VCaP (cell line): ENCODE measurements around the gene STAT5A.
"Not testable (repeated sequence)": the region's sequence is repeated elsewhere in the genome, so short reads cannot be mapped to it uniquely, and the experiment has no call there.

Experiments used
- H3K27ac ChIP-seq: fragments of 450-650 bp; 2 replicates; pipeline ENCODE4 v1.5.1; 2017
- CTCF ChIP-seq: fragments of 450-650 bp; conservative IDR thresholded peaks from 2 replicates; pipeline ENCODE4 v1.5.1; 2017; ENCODE audit warnings: mild to moderate bottlenecking, moderate library complexity

Gene STAT5A

DNA sequence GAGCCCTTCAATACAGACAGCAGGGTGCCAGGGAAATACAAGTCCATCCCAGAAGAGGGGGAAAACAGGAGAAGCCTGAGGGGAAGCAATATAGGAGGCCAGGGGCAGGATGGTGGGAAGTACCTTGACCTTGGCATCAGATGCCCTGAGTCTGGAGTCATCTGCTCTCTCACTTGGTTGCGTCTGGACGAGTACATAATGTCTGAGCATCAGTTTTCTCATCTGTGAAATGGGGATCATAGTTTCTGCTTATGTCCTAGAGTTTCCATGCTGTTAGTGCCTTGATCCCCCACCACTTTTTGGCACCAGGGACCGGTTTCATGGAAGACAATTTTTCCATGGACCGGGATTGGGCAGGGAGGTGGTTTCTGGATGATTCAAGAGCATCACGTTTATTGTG, 2.3 kb downstream of the STAT5A start:
- no peak overlapping the region for H3K27ac ChIP-seq
- no peak for TF ChIP-seq CTCF

DNA sequence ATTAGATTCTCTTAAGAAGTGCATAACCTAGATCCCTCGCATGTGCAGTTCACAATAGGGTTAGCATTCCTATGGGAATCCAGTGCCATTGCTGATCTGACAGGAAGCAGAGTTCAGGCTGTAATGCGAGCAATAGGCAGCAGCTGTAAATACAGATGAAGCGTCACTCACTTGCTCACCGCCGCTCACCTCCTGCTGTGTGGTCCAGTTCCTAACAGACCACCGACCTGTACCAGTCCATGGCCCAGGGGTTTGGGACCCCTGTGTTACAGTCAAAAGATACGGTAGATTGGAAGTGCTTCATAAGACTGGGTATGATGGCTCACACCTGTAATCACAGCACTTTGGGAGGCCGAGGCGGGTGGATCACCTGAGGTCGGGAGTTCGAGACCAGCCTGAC, 2.8 kb downstream of the STAT5A start:
- TF ChIP-seq CTCF = no peak
- no peak overlapping the region for H3K27ac ChIP-seq

GRCh38 chr17:42294469-42295398, 6.4 kb downstream of the STAT5A start:
- H3K27ac ChIP-seq = no peak overlapping the region
- no peak for TF ChIP-seq CTCF

GRCh38 chr17:42296012-42296411, 7.7 kb downstream of the STAT5A start:
- TF ChIP-seq CTCF = no peak
- H3K27ac ChIP-seq = no peak overlapping the region

DNA sequence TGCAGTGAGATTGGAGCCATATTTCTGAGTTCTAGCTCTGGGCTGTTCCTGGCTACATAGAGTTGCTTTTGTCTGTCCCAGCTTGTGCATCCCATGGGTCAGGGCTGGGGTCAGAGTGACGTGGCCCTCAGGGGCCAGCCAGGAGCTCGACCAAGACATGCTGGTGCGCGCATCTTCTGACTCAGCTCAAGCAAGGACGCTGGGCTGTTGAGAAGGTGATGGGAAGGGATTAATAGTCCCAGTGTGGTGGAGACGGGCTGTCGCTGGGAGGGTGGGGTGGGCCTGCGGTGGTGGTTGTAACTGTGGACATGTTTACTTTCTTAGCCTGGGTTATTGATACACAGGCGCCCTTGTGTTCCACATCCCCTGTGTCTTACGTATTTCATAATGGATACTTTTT, 9.5 kb downstream of the STAT5A start:
- not testable (repeated sequence) for H3K27ac ChIP-seq

DNA sequence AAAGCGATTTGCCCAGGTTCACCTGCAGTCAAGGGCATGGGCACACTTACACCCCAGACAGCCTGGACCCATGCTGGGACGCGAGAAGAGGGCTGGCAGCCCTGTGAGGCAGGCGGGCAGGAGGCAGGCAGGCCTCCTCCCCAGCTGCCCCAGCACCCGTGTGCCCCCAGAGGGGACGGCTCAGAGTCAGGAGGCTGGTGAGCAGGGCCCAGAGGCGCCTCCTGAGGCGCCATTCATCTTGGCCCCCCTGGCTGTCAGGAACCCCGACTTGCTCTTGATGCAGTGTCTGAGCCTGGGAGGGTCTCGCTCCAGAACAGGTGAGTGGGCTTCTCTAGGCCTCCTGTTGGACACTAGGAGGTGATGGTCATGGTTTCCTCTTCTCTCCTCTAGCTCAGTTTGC, 11.1 kb downstream of the STAT5A start:
- not testable (repeated sequence) for H3K27ac ChIP-seq

GRCh38 chr17:42299913-42300312, 11.6 kb downstream of the STAT5A start:
- H3K27ac ChIP-seq = not testable (repeated sequence)

DNA sequence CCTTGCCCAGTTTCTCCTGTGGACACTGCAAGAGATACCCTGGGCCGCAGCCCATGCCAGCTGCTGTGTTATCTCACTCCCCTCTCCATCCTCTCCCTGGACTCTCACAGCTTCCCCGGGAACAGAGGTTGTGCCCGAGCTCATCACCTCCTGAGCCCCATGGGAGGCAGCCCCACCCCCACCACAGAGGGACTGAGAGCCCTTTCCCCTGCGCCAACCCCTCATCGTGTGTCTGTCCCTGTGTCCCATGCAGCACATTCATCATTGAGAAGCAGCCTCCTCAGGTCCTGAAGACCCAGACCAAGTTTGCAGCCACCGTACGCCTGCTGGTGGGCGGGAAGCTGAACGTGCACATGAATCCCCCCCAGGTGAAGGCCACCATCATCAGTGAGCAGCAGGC, 12.7 kb downstream of the STAT5A start:
- no peak for TF ChIP-seq CTCF

DNA sequence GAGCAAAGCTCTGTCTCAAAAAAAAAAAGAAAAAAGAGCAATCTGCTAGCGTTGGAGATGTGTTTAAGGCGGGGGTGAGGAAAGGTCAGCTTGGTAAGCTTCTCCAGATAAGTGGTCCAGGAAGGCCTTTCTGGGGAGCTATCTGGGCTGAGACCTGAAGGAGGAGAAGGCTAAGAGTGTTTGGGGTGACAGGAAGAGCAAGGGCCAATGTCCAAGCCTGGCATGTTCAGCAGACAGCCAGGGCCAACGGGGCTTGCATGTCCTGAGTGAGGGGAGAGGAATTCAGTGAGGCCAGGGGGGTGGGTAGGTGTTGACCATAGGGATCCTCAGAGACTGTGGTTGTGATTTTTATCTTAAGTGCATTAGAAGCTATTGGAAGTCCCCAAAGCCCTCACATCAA, 15.4 kb downstream of the STAT5A start:
- no peak overlapping the region for H3K27ac ChIP-seq
- no peak for TF ChIP-seq CTCF

More for the DNA sequence above, 12.7 kb downstream of the STAT5A start:
- no peak overlapping the region for H3K27ac ChIP-seq
